ENCODE data around the gene TUNAR. TPM values are rescaled to one million over a fixed set of nuclear protein-coding genes. Genes with fewer than 3 reads are reported as not detected.

TUNAR gene
- total RNA-seq, 1 experiment from 2014 or later, result 0.10 TPM

GRCh38 chr14:95832012-95832411 lies 44.6 kb upstream of the TUNAR start:
- H3K4me1 ChIP-seq (ENCODE audit: control insufficient read depth, insufficient read depth, low read length), result no peaks in the 10 kb centered on the region
- ChIA-PET POLR2A (no interaction called here), CTCF (no interaction called here)
- BruUV-seq (replicated peaks), result no TSS peak
- no peak for ATAC-seq
- no peaks in the 10 kb centered on the region; the same call in 1 of the 2 replicates for H3K27me3 ChIP-seq (ENCODE audit: control insufficient read depth, insufficient read depth, low read length)
- no peaks in the 10 kb centered on the region for H3K36me3 ChIP-seq (ENCODE audit: control insufficient read depth, insufficient read depth, low read length)
- TF ChIP-seq REST (IDR thresholded peaks at IDR 0.05; ENCODE audit: insufficient read depth in 1 of 2, low read depth in 2 of 2, low read length in 1 of 2), result no peak
- no peak for TF ChIP-seq SIN3A (IDR thresholded peaks at IDR 0.05; ENCODE audit: borderline replicate concordance, insufficient read depth, low read depth, low read length)
- no peak for TF ChIP-seq CTCF (IDR thresholded peaks at IDR 0.05)
- TF ChIP-seq TCF7L2 (IDR thresholded peaks at IDR 0.05; ENCODE audit: low read depth, low read length), result no peak
- no peak for TF ChIP-seq POLR2AphosphoS5 (IDR thresholded peaks at IDR 0.05; ENCODE audit: low read depth, low read length)
- no peak for DNase-seq (ENCODE audit: low read depth, low spot score)
- no peak overlapping the region for H3K27ac ChIP-seq (ENCODE audit: low read length)
- H3K9me3 ChIP-seq (ENCODE audit: control insufficient read depth, insufficient read depth, low read depth, low read length), result no peaks in the 10 kb centered on the region
- intact Hi-C loops (cut with micrococcal nuclease; ENCODE audit: unreplicated experiment) (no loop called here), in situ Hi-C loops (cut with HindIII; ENCODE audit: low pct_unique_long_range_greater_than_20kb, low sequenced_read_pairs) (no loop called here)
- no peak overlapping the region for H3K4me3 ChIP-seq (ENCODE audit: low read depth in 2 of 2, low read length in 2 of 2)

GRCh38 chr14:95833429-95833828 lies 43.2 kb upstream of the TUNAR start:
- BruUV-seq (replicated peaks), result no TSS peak
- ChIA-PET POLR2A (no interaction called here), CTCF (no interaction called here)
- Histone ChIP-seq H3K4me1 (ENCODE audit: control insufficient read depth, insufficient read depth, low read length) (no peaks in the 10 kb centered on the region), H3K27ac (ENCODE audit: low read length) (no peak overlapping the region), H3K9me3 (ENCODE audit: control insufficient read depth, insufficient read depth, low read depth, low read length) (no peaks in the 10 kb centered on the region), H3K36me3 (ENCODE audit: control insufficient read depth, insufficient read depth, low read length) (no peaks in the 10 kb centered on the region), H3K4me3 (ENCODE audit: low read depth in 2 of 2, low read length in 2 of 2) (no peak overlapping the region), H3K27me3 (ENCODE audit: control insufficient read depth, insufficient read depth, low read length) (no peaks in the 10 kb centered on the region)
- TF ChIP-seq POLR2AphosphoS5 (IDR thresholded peaks at IDR 0.05; ENCODE audit: low read depth, low read length) (no peak), REST (IDR thresholded peaks at IDR 0.05; ENCODE audit: insufficient read depth in 1 of 2, low read depth in 2 of 2, low read length in 1 of 2) (no peak), CTCF (IDR thresholded peaks at IDR 0.05) (no peak), SIN3A (IDR thresholded peaks at IDR 0.05; ENCODE audit: borderline replicate concordance, insufficient read depth, low read depth, low read length) (no peak), TCF7L2 (IDR thresholded peaks at IDR 0.05; ENCODE audit: low read depth, low read length) (no peak)
- intact Hi-C loops (cut with micrococcal nuclease; ENCODE audit: unreplicated experiment), result no loop called here
- DNase-seq (ENCODE audit: low read depth, low spot score) (no peak), ATAC-seq (no peak)
- in situ Hi-C loops (cut with HindIII; ENCODE audit: low pct_unique_long_range_greater_than_20kb, low sequenced_read_pairs), result no loop called here
